Measurements from ENCODE around the gene HNRNPR.
"Not testable (repeated sequence)": the region's sequence is repeated elsewhere in the genome, so short reads cannot be mapped to it uniquely, and the experiment has no call there.

Gene HNRNPR

GRCh38 chr1:23263380-23263887, 80.7 kb downstream of the HNRNPR start:
- DNase-seq (ENCODE audit: extremely low spot score, insufficient read length, low read depth) (no peak), FAIRE-seq (no peak)

DNA sequence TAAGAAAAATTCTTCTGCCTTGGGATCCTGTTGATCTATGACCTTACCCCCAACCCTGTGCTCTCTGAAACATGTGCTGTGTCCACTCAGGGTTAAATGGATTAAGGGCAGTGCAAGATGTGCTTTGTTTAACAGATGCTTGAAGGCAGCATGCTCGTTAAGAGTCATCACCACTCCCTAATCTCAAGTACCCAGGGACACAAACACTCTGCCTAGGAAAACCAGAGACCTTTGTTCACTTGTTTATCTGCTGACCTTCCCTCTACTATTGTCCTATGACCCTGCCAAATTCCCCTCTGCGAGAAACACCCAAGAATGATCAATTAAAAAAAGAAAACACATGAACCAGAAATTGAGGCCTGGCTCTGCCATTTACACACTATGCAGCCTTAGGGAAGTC, 86.0 kb downstream of the HNRNPR start:
- not testable (repeated sequence) for DNase-seq (ENCODE audit: extremely low spot score, insufficient read length, low read depth); FAIRE-seq

- DNase-seq (ENCODE audit: extremely low spot score, insufficient read length, low read depth); FAIRE-seq: not testable (repeated sequence)
Observed at GRCh38 chr1:23257371-23257770, 86.7 kb downstream of the HNRNPR start.

Measured in GM18507 (cell line).